B cell (primary cell): ENCODE measurements around the gene AFAP1L1. TPM values are rescaled to one million over a fixed set of nuclear protein-coding genes. Genes with fewer than 3 reads are reported as not detected.

Source experiments
- ATAC-seq: fragments of 200-7000 bp; cut with Tn5 transposase; one replicate; pipeline ENCODE4 v1.10.0; 2021; ENCODE audit warnings: low read depth, mild to moderate bottlenecking, moderate number of reproducible peaks, moderate library complexity
- CTCF ChIA-PET: fragments of 350-600 bp; sonication (Branson Sonifier 250); formaldehyde crosslinking; loops from one replicate; lab custom pipeline; 2021; ENCODE audit warnings: antibody characterized with exemption, inconsistent platforms; lab: Charles Lee
- POLR2A ChIA-PET: fragments of 350-600 bp; sonication (Branson Sonifier 250); formaldehyde crosslinking; loops from one replicate; lab custom pipeline; 2021; ENCODE audit warnings: antibody characterized with exemption; lab: Charles Lee
- DNase-seq: peaks from one replicate; pipeline ENCODE4 v3.0.0; 2013
- H2AFZ ChIP-seq: 2 replicates; pipeline ENCODE4 v1.6.1; 2012; ENCODE audit warnings: mild to moderate bottlenecking, low read depth, low read length; ENCODE audit not compliant: insufficient read depth, poor library complexity, severe bottlenecking
- H3K27ac ChIP-seq, 2 donors: 1 replicate in 1 of 2; 2 replicates in 1 of 2; pipeline ENCODE4 v1.5.1; 2012 to 2013; ENCODE audit warnings: low read length in 2 of 2, mild to moderate bottlenecking in 2 of 2, moderate library complexity in 1 of 2
- H3K27me3 ChIP-seq, 4 experiments: fragments of 200-600 bp in 1 of 4; sonication (generic) in 1 of 4; replicated peaks in 1 of 4; 1 replicate in 2 of 4; 2 replicates in 2 of 4; pipeline versions ENCODE4 v1.6.1 to v1.7.0; 2013 to 2016; ENCODE audit warnings: low read length in 3 of 4, mild to moderate bottlenecking in 2 of 4, mixed read lengths in 1 of 4, moderate library complexity in 1 of 4; ENCODE audit not compliant: insufficient read depth in 4 of 4, control insufficient read depth in 3 of 4; ENCODE audit errors: control extremely low read depth in 1 of 4
- H3K36me3 ChIP-seq, 2 experiments: replicated peaks in 1 of 2; 1 replicate in 1 of 2; 2 replicates in 1 of 2; pipeline versions ENCODE4 v1.6.1 to v1.7.1; 2013; ENCODE audit warnings: low read length in 1 of 2; ENCODE audit not compliant: insufficient read depth in 2 of 2, control insufficient read depth in 1 of 2; ENCODE audit errors: control extremely low read depth in 1 of 2, extremely low read depth in 1 of 2
- H3K4me1 ChIP-seq, 2 donors: fragments of 200-600 bp in 1 of 2; sonication (generic) in 1 of 2; 1 replicate in 1 of 2; 2 replicates in 1 of 2; pipeline versions ENCODE4 v1.5.1 to v1.6.1; 2013 to 2017; ENCODE audit warnings: low read length in 2 of 2; ENCODE audit not compliant: control insufficient read depth in 2 of 2, insufficient read depth in 2 of 2
- H3K4me2 ChIP-seq: replicated peaks from 2 replicates; pipeline ENCODE3; 2012; ENCODE audit warnings: mild to moderate bottlenecking, low read depth, low read length; ENCODE audit not compliant: poor library complexity, severe bottlenecking
- H3K4me3 ChIP-seq, 5 experiments: fragments of 200-600 bp in 1 of 5; sonication (generic) in 1 of 5; 1 replicate in 3 of 5; 2 replicates in 2 of 5; pipeline versions ENCODE4 v1.5.1 to v1.7.0; 2011 to 2016; ENCODE audit warnings: low read length in 4 of 5, mild to moderate bottlenecking in 4 of 5, low read depth in 2 of 5, control low read depth in 1 of 5, moderate library complexity in 1 of 5; ENCODE audit not compliant: insufficient read depth in 1 of 5; ENCODE audit errors: control extremely low read depth in 1 of 5, extremely low read depth in 1 of 5
- H3K79me2 ChIP-seq: fragments of 200-600 bp; sonication (generic); one replicate; pipeline ENCODE4 v1.6.0; 2016; ENCODE audit warnings: low read length; ENCODE audit not compliant: control insufficient read depth, insufficient read depth
- H3K9ac ChIP-seq: fragments of 200-600 bp; sonication (generic); 2 replicates; pipeline ENCODE4 v1.6.1; 2017; ENCODE audit warnings: mild to moderate bottlenecking, low read length, moderate library complexity
- H3K9me3 ChIP-seq, 3 donors: one replicate each; pipeline versions ENCODE4 v1.6.1 to v1.7.1; 2013; ENCODE audit warnings: low read length in 2 of 3; ENCODE audit not compliant: control insufficient read depth in 2 of 3, insufficient read depth in 1 of 3; ENCODE audit errors: control extremely low read depth in 1 of 3
- H4K20me1 ChIP-seq: 2 replicates; pipeline ENCODE4 v1.6.0; 2012; ENCODE audit warnings: mild to moderate bottlenecking, low read length; ENCODE audit not compliant: insufficient read depth, control insufficient read depth, poor library complexity, severe bottlenecking
- H3K27ac Mint-ChIP-seq: one replicate; pipeline ENCODE4 v1.8.0; 2021; ENCODE audit warnings: mixed read lengths
- H3K27me3 Mint-ChIP-seq: one replicate; pipeline ENCODE4 v1.8.0; 2021; ENCODE audit warnings: mixed read lengths
- H3K4me1 Mint-ChIP-seq: one replicate; pipeline ENCODE4 v1.8.0; 2021; ENCODE audit warnings: mixed read lengths
- H3K4me3 Mint-ChIP-seq: one replicate; pipeline ENCODE4 v1.8.0; 2021; ENCODE audit warnings: mixed read lengths
- H3K9me3 Mint-ChIP-seq: one replicate; pipeline ENCODE4 v1.8.0; 2022; ENCODE audit warnings: mixed read lengths; ENCODE audit not compliant: insufficient read depth
- CTCF ChIP-seq: fragments of 200-600 bp; IDR thresholded peaks from one replicate; pipeline ENCODE4 v1.8.0; 2022; ENCODE audit warnings: antibody characterized with exemption, mild to moderate bottlenecking
- EZH2 ChIP-seq: IDR thresholded peaks from 2 replicates; pipeline ENCODE4 v1.6.1; 2012; ENCODE audit warnings: borderline replicate concordance, low read depth, mild to moderate bottlenecking, moderate library complexity, low read length; ENCODE audit not compliant: insufficient read depth, poor library complexity, severe bottlenecking
- WGBS: methylation state at CpG from one replicate; pipeline ENCODE4 v1.1.5; 2013; ENCODE audit warnings: missing lambda C conversion rate; ENCODE audit not compliant: insufficient coverage; 5-methylcytosine and 5-hydroxymethylcytosine counted together
- intact Hi-C: fragments of 100-400 bp; cut with micrococcal nuclease; formaldehyde crosslinking; loops from one replicate; pipeline ENCODE4 v1.10.0; 2022
- polyA plus RNA-seq: library from polyadenylated mRNA; depleted of rRNA; stranded (reverse); fragments of >200 nt; gene quantifications from 2 replicates; pipeline ENCODE4 v1.2.3, GENCODE V29; 2012
- total RNA-seq, 2 donors: library from RNA; stranded (reverse); fragments of 120-200 nt in 1 of 2; gene quantifications; 1 replicate in 1 of 2; 2 replicates in 1 of 2; pipeline versions ENCODE4 v1.2.3 to v1.2.4, GENCODE V29; 2013 to 2022

Gene AFAP1L1
- total and polyA plus RNA-seq, 2 donors (not counting 1 experiment from before 2014, with no cell fraction given): not detected

- no peaks in the 10 kb centered on the region for H3K4me1 ChIP-seq
- DNase-seq (no peak), ATAC-seq (no peak)
- intact Hi-C loops: no loop called here
- POLR2A ChIA-PET: no interaction called here
- no peak overlapping the region for H3K27ac ChIP-seq
- H3K27me3 ChIP-seq: peaks cover 0 to 9% (median 0%) of the 10 kb centered on the region in 4 experiments
- H3K9me3 ChIP-seq: peaks cover 0 to 4% (median 0%) of the 10 kb centered on the region in 3 donors
- 95% methylated on average over 7 of the region's 8 CpGs for WGBS
- H3K9ac ChIP-seq: no peak overlapping the region
- CTCF ChIA-PET: no interaction called here
- no peaks in the 10 kb centered on the region for H3K79me2 ChIP-seq
- no peak overlapping the region for H3K4me2 ChIP-seq
- Mint-ChIP-seq H3K27ac (no peak overlapping the region), H3K27me3 (peaks cover 28% of the 10 kb centered on the region), H3K9me3 (peaks cover 3% of the 10 kb centered on the region), H3K4me1 (no peaks in the 10 kb centered on the region), H3K4me3 (no peak overlapping the region)
- TF ChIP-seq CTCF (no peak), EZH2 (no peak)
- H3K36me3 ChIP-seq: no peaks in the 10 kb centered on the region
- no peak overlapping the region for H3K4me3 ChIP-seq
- no peaks in the 10 kb centered on the region for H4K20me1 ChIP-seq
- no peak overlapping the region for H2AFZ ChIP-seq
These were observed 23.9 kb upstream of the AFAP1L1 start for GRCh38 chr5:149247726-149248125.

GRCh38 chr5:149251546-149251945, 20.1 kb upstream of the AFAP1L1 start:
- H3K36me3 ChIP-seq: no peaks in the 10 kb centered on the region
- TF ChIP-seq EZH2 (no peak), CTCF (no peak)
- H2AFZ ChIP-seq: no peak overlapping the region
- no peaks in the 10 kb centered on the region for H3K79me2 ChIP-seq
- peaks cover 0 to 6% (median 2%) of the 10 kb centered on the region in 4 experiments for H3K27me3 ChIP-seq
- ChIA-PET POLR2A (no interaction called here), CTCF (no interaction called here)
- no peaks in the 10 kb centered on the region for H3K4me1 ChIP-seq
- no peak overlapping the region for H3K4me3 Mint-ChIP-seq
- no peak overlapping the region for H3K9ac ChIP-seq
- peaks cover 27% of the 10 kb centered on the region for H3K27me3 Mint-ChIP-seq
- H3K4me2 ChIP-seq: no peak overlapping the region
- peaks cover 0 to 7% (median 0%) of the 10 kb centered on the region in 3 donors for H3K9me3 ChIP-seq
- ATAC-seq: no peak
- WGBS: 80% methylated on average over 4 of the region's 4 CpGs
- no peak overlapping the region for H3K27ac Mint-ChIP-seq
- H3K4me3 ChIP-seq: no peak overlapping the region
- peaks cover 3% of the 10 kb centered on the region for H3K9me3 Mint-ChIP-seq
- intact Hi-C loops: no loop called here
- no peaks in the 10 kb centered on the region for H4K20me1 ChIP-seq
- H3K4me1 Mint-ChIP-seq: no peaks in the 10 kb centered on the region
- no peak overlapping the region for H3K27ac ChIP-seq
- DNase-seq: no peak
